Upper lobe of left lung (tissue), 6 donors: ENCODE data around the gene HOXB7. TPM values are rescaled to one million over a fixed set of nuclear protein-coding genes. Genes with fewer than 3 reads are reported as not detected.

Experiments used
- ATAC-seq, 2 donors: fragments of 200-7000 bp; cut with Tn5 transposase; one replicate each; pipeline ENCODE4 v1.9.1; 2022; ENCODE audit warnings: mild to moderate bottlenecking in 2 of 2, moderate library complexity in 2 of 2; ENCODE audit not compliant: low FRiP score in 2 of 2
- DNase-seq, 2 donors: peaks; one replicate each; pipeline ENCODE4 v3.0.0-alpha.2; 2019 to 2020
- H3K27ac ChIP-seq, 4 donors: fragments of 200-600 bp; sonication (generic); one replicate each; pipeline ENCODE4 v1.5.1; 2016 to 2019
- H3K27me3 ChIP-seq, 4 donors: fragments of 200-600 bp; sonication (generic); one replicate each; pipeline ENCODE4 v1.5.1; 2017 to 2019
- H3K36me3 ChIP-seq, 4 donors: fragments of 200-600 bp; sonication (generic); one replicate each; pipeline ENCODE4 v1.5.1; 2016 to 2019
- H3K4me1 ChIP-seq, 4 donors: fragments of 200-600 bp; sonication (generic); one replicate each; pipeline ENCODE4 v1.5.1; 2018 to 2019
- H3K4me3 ChIP-seq, 4 donors: fragments of 200-600 bp; sonication (generic); one replicate each; pipeline ENCODE4 v1.5.1; 2017 to 2019; ENCODE audit warnings: mild to moderate bottlenecking in 2 of 4, moderate library complexity in 1 of 4
- H3K9me3 ChIP-seq, 4 donors: fragments of 200-600 bp; sonication (generic); one replicate each; pipeline ENCODE4 v1.5.1; 2018 to 2019
- CTCF ChIP-seq, 6 experiments: fragments of 450-650 bp in 4 of 6; fragments of 200-600 bp in 2 of 6; sonication (generic) in 2 of 6; IDR thresholded peaks; one replicate each; pipeline ENCODE4 v1.5.1; 2016 to 2019; ENCODE audit warnings: antibody characterized with exemption in 6 of 6
- EP300 ChIP-seq, 4 donors: sonication (generic); formaldehyde crosslinking; IDR thresholded peaks; one replicate each; pipeline ENCODE4 v1.5.1; 2017; ENCODE audit warnings: antibody characterized with exemption in 4 of 4, control low read depth in 2 of 4
- POLR2A ChIP-seq, 4 donors: fragments of 450-650 bp; IDR thresholded peaks; one replicate each; pipeline ENCODE4 v1.5.1; 2016 to 2017; ENCODE audit warnings: antibody characterized with exemption in 4 of 4, mild to moderate bottlenecking in 2 of 4
- POLR2AphosphoS5 ChIP-seq, 2 donors: sonication (generic); formaldehyde crosslinking; IDR thresholded peaks; one replicate each; pipeline ENCODE4 v1.5.1; 2017; ENCODE audit warnings: antibody characterized with exemption in 2 of 2
- WGBS, 2 donors: methylation state at CpG; one replicate each; pipeline ENCODE4 v1.1.5; 2017 to 2018; 5-methylcytosine and 5-hydroxymethylcytosine counted together
- total RNA-seq, 6 donors: library from RNA; depleted of rRNA in 4 of 6; stranded (reverse); fragments of >200 nt in 4 of 6; gene quantifications; one replicate each; pipeline versions ENCODE4 v1.1.0 to v1.2.1, GENCODE V29; 2016 to 2021
- donor health status: DM: no; HTN: no; CAD: no; lungs with moderate emphysema.
- donor health status: DM: no; HTN: yes; CAD: no; lungs with severe emphysema.

HOXB7 gene
- total RNA-seq, 6 donors from 2014 or later: 1.1 to 3.7 (median 1.3) TPM; not detected in 1

- H3K4me3 ChIP-seq: peak overlapping the region; percentile 22 to 50 (median 44)
- H3K27me3 ChIP-seq: peaks cover 0 to 70% (median 32%) of the 10 kb centered on the region in 4 donors
- no peaks in the 10 kb centered on the region for H3K36me3 ChIP-seq
- TF ChIP-seq POLR2A (IDR thresholded peaks at IDR 0.05) (no peak), CTCF (IDR thresholded peaks at IDR 0.05) (no peak), EP300 (IDR thresholded peaks at IDR 0.05) (no peak), POLR2AphosphoS5 (IDR thresholded peaks at IDR 0.05) (no peak)
- peak overlapping the region; percentile 75 to 87 (median 78) for H3K27ac ChIP-seq
- no peak for DNase-seq
- ATAC-seq: no peak
- peaks cover 28 to 49% (median 36%) of the 10 kb centered on the region in 4 donors for H3K4me1 ChIP-seq
- H3K9me3 ChIP-seq: no peaks in the 10 kb centered on the region
- 10% methylated on average over 2 of the region's 16 CpGs; no CpG with 5 or more reads in 1 of the 2 donors for WGBS, 2 donors
Observed at GRCh38 chr17:48597528-48597777, 13.4 kb downstream of the HOXB7 start.

GRCh38 chr17:48596735-48597527 is 13.9 kb downstream of the HOXB7 start:
- DNase-seq (no peak), ATAC-seq (peak in 1 of 2 donors; percentile 20)
- H3K27me3 ChIP-seq: peaks cover 0 to 70% (median 32%) of the 10 kb centered on the region in 4 donors
- H3K9me3 ChIP-seq: no peaks in the 10 kb centered on the region
- peak overlapping the region; percentile 12 to 50 (median 44) for H3K4me3 ChIP-seq
- TF ChIP-seq CTCF (IDR thresholded peaks at IDR 0.05): no peak
- TF ChIP-seq POLR2AphosphoS5 (IDR thresholded peaks at IDR 0.05): peak in 1 of 2 donors; percentile 36
- H3K27ac ChIP-seq: peak overlapping the region; percentile 75 to 87 (median 78)
- H3K4me1 ChIP-seq: peaks cover 25 to 49% (median 34%) of the 10 kb centered on the region in 4 donors
- no peaks in the 10 kb centered on the region for H3K36me3 ChIP-seq
- WGBS, 2 donors: 3 to 5% methylated on average over 24 to 26 of the region's 26 CpGs

- H3K36me3 ChIP-seq: no peaks in the 10 kb centered on the region
- H3K27ac ChIP-seq: peak overlapping the region; percentile 75 to 87 (median 78)
- peaks cover 0 to 63% (median 32%) of the 10 kb centered on the region in 4 donors for H3K27me3 ChIP-seq
- ATAC-seq: no peak
- DNase-seq: peak in 1 of 2 donors; percentile 86
- H3K4me3 ChIP-seq: peak overlapping the region in 3 of 4 donors; percentile 43 to 50 (median 46)
- WGBS, 2 donors: 9 to 18% methylated on average over 33 to 45 of the region's 54 CpGs
- no peak for TF ChIP-seq POLR2A (IDR thresholded peaks at IDR 0.05)
- TF ChIP-seq CTCF (IDR thresholded peaks at IDR 0.05): no peak
- TF ChIP-seq EP300 (IDR thresholded peaks at IDR 0.05): no peak
- no peak for TF ChIP-seq POLR2AphosphoS5 (IDR thresholded peaks at IDR 0.05)
- H3K4me1 ChIP-seq: peaks cover 25 to 49% (median 33%) of the 10 kb centered on the region in 4 donors
- no peaks in the 10 kb centered on the region for H3K9me3 ChIP-seq
Observed at GRCh38 chr17:48596000-48596734, 14.7 kb downstream of the HOXB7 start.

- Histone ChIP-seq H3K4me1 (peaks cover 25 to 49% (median 33%) of the 10 kb centered on the region in 4 donors), H3K4me3 (peak overlapping the region in 1 of 4 donors; percentile 50), H3K9me3 (no peaks in the 10 kb centered on the region), H3K27ac (peak overlapping the region in 3 of 4 donors; percentile 17 to 90 (median 89)), H3K27me3 (peaks cover 0 to 66% (median 32%) of the 10 kb centered on the region in 4 donors), H3K36me3 (no peaks in the 10 kb centered on the region)
- no peak for ATAC-seq
- peak in 1 of 2 donors; percentile 50 for DNase-seq
- TF ChIP-seq CTCF (IDR thresholded peaks at IDR 0.05) (no peak), POLR2A (IDR thresholded peaks at IDR 0.05) (no peak), EP300 (IDR thresholded peaks at IDR 0.05) (no peak), POLR2AphosphoS5 (IDR thresholded peaks at IDR 0.05) (no peak)
- WGBS, 2 donors: 49 to 63% methylated on average over 19 to 25 of the region's 25 CpGs
Observed at GRCh38 chr17:48595278-48595999, 15.4 kb downstream of the HOXB7 start.
